Stimulated activated CD4-positive, alpha-beta T cell treated with anti-CD3 and anti-CD28 coated beads, Interleukin-15, amount 100 ng/mL, for 48 hours (primary cell): ENCODE results near the gene PLAGL2.
"Not testable (repeated sequence)": the region's sequence is repeated elsewhere in the genome, so short reads cannot be mapped to it uniquely, and the experiment has no call there.

Experiments
- DNase-seq, 2 donors: peaks; one replicate each; pipeline ENCODE4 v3.0.0-alpha.2; 2020; ENCODE audit warnings: low read depth in 2 of 2

The PLAGL2 gene, protein sequence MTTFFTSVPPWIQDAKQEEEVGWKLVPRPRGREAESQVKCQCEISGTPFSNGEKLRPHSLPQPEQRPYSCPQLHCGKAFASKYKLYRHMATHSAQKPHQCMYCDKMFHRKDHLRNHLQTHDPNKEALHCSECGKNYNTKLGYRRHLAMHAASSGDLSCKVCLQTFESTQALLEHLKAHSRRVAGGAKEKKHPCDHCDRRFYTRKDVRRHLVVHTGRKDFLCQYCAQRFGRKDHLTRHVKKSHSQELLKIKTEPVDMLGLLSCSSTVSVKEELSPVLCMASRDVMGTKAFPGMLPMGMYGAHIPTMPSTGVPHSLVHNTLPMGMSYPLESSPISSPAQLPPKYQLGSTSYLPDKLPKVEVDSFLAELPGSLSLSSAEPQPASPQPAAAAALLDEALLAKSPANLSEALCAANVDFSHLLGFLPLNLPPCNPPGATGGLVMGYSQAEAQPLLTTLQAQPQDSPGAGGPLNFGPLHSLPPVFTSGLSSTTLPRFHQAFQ

DNA sequence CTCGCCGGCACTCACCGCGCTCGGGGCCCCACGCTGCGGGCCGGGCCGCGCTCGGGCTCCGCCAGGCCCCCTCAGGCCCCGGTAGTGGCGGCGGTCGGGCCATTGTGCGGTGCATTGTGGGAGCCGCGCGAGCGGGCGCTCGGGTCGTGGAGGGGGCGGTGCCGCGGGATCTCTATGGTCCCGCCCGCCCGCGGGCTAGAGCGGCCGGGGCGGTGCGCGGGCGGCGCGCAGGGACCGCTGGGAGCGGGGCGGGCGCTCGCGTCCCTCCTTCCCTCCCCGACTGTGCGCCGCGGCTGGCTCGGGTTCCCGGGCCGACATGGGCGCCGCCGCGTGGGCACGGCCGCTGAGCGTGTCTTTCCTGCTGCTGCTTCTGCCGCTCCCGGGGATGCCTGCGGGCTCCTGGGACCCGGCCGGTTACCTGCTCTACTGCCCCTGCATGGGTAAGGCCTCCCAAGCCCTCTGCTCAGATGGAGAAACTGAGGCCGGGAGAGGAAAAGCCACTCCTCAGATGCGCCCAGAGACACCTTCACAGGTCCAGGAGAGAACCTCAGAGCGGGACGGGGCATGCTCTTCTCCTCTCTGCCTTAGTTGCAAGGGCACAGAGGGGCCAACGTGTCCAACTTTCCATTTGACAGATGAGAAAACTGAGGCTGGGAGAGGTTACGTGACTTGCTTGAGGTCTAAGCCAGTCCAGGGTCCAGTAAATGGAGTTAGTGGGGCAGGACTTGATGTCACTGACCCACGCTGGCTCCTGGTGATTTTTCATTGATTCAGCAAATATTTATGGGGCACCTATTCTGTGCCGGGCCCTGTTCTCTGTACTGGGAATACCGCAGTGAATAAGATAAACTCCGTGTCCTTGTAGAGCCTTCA is at the start of gene PLAGL2, which contains the start of gene POFUT1:
Gene PLAGL2 (minus strand): TSS at position 118 of the 873 bp plus-strand sequence. CDS start 5,565 bp downstream, outside the sequence.
Gene POFUT1 (plus strand): TSS at position 255 of the 873 bp plus-strand sequence. CDS start 62 bp downstream, at position 317.
- DNase-seq = peak; percentile 81 to 88

DNA sequence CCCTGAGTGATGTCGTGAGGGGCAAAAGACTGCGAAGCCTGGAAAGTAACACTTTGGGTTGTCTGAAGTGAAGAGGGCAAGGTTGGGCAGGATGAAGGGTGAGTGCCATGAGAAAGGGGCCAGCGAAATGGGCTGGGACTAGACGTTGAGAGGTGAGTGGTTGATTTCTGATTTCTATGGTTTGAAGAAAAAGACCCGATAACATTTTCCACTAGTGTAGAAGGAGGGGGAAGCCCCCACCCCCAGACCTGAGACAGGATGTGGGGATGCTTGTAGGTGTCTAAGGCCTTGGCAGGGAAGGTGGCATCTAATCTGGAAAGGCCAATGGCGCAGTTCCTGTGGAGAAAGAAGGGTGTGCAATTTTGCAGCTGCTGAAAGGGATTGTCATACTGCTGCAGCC is 44.6 kb upstream of the PLAGL2 start:
- peak; percentile 80 to 82 for DNase-seq

GRCh38 chr20:32251470-32251869 is 43.9 kb upstream of the PLAGL2 start:
- no peak for DNase-seq

DNA sequence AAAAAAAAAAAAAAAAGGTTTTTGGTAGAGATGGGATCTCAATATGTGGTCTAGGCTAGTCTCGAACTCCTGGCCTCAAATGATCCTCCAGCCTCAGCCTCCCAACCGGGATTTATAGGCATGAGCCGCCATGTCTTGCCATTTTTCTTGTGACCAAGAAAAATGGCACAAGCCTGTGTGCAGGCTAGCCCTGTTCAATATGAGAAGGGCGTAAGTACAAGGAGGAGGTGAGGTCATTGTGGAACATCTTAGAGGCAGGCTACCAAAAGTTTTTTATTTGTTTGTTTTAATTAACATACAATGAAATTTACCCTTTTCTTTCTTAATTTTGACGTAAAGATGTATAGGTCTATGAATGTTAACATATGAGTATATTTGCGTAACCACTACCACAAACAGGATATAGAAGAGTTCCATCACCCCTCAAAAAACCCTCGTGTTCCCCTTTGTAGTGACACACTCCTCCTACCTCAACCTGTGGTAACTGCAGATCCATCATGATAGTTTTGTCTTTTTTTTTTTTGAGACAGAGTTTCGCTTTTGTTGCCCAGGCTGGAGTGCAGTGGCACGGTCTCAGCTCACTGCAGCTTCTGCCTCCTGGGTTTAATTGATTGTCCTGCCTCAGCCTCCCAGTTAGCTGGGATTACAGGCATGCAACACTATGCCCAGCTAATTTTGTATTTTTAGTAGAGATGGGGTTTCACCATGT is 41.6 kb upstream of the PLAGL2 start:
- DNase-seq = peak in 1 of 2 donors; percentile 23

DNA sequence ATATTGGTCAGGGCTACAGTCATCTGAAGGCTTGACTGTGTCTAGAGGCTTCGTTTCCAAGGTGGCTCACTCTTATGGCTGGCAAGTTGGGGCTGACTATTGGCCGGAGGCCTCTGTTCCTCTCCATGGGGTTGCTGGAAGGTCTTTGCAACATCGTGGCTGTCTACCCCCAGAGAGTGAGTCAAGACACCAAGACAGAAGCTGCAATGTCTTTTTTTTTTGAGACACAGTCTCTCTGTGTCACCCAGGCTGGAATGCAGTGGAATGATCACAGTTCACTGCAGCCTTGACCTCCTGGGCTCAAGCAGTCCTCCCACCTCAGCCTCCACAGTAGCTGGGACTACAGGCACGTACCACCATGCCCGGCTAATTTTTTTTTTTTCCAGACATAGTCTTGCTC is 40.5 kb upstream of the PLAGL2 start:
- no peak for DNase-seq

GRCh38 chr20:32246208-32246607 is 38.7 kb upstream of the PLAGL2 start:
- not testable (repeated sequence) for DNase-seq

- no peak for DNase-seq
These were observed 37.4 kb upstream of the PLAGL2 start for GRCh38 chr20:32244959-32245358.

DNA sequence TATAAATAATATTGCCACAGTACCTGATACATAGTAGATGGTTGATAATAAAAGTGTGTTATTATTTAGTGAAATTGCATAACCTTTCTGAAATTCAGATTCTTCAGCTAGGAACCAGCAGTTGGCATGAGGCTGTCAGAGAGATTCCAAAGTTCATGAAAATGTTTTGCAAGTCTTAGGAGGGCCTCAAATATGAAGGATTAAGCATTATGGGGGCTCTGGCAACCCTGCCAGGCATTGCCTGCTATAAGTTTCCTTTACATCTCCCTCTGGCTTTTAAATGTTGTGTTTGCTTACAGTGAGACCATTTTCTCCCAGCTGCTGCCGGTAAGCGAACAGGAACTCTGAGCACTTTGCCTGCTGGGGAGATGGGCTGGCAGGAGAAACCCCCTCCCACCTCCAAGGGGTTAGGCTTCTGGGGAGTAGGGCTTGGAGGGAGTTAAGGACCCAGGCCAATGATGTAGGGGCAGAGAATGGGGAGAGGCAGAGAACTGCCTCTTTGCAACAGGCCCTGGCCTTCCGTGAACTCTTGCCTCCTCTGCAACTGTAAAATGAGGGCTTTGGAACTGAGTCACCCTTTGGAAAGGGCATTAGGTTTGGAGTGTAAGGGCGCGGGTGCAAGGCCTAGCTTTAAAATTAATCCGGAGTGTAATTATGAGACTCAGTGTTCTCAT is 36.7 kb upstream of the PLAGL2 start:
- DNase-seq = no peak

DNA sequence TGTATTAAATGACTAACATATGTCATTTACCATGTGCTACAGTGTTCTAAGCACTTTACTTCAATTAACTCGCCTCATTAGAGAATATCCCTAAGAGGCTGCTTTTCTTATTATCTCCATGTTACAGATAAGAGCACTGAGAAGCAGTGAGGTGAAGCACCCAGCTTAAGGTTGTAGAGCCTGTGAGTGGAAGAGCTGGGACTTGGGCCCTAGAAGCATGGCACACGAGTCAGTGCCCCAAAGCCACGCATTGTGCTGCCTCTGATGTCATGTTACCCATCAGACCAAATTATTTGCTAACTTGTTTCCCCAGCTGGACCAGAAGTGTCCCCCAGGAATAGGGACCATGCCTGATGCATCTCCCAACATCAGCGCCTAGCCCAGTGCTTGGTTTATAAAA is 34.3 kb upstream of the PLAGL2 start:
- DNase-seq = no peak

GRCh38 chr20:32240205-32240604 is 32.7 kb upstream of the PLAGL2 start:
- DNase-seq = no peak

DNA sequence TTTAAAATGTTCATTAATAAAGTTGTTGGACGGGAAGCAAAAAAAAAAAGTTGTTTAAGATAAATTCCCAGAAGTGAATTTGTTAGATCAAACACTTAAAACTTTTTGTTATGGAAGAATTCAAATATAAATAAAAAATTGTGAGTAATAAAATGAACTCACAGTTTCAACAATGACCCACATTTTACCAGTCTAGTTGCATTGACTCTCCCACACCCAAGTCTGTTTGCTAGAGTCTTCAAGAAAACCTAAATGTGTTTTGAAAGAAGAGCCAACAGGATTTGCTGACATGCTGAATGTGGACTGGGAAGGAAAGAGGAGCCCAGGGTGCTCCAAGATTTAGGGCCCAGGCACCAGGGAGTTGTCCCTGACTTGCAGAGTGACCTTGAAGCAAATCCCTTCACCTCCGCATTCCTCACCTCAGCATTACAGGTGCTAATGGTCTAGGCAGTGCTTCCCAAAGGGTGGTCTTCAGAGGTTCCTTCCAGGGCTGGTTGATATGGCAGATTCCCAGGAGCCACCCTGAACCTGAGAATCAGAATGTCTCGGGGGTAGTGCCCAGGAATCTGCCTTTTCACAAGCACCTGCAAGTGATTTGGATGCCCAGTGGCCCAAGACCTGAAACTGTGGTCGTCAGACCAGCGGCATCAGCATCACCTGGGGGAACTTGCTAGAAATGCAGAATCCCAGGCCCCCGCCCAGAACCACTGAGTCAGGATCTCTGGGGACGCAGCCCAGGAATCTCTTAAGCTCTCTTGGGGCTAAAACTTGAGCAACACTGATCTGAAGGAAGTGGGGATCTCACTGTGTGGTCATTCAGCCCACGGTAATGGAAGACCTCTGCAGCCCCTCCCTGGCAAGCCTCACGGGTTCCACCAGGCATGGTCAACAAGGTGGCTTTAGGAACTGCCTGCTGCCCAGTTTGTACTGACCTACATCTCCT is 31.2 kb upstream of the PLAGL2 start:
- DNase-seq = no peak

DNA sequence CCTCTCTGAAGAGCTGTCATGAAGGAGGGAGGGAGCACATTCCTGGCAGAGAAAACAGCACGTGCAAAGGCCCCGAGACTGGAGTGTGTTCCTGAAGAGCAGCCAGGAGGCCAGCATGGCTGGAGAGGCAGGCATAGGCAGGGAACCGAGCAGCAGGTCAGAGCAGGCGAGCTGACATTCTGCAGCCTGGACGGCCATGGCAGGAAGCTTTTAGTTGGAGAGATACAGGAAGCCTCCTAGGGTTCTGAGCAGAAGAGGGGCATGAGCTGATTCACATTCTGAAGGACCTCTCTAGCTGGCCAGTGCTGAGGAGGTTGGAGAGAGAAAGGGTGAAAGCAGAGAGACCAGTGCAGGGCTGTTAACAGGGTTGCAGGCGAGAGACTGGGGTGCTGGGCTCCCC is 29.9 kb upstream of the PLAGL2 start:
- no peak for DNase-seq

- no peak for DNase-seq
These were observed 29.3 kb upstream of the PLAGL2 start for GRCh38 chr20:32236819-32237218.

- DNase-seq = no peak
These were observed 28.5 kb upstream of the PLAGL2 start for GRCh38 chr20:32236048-32236533.

DNA sequence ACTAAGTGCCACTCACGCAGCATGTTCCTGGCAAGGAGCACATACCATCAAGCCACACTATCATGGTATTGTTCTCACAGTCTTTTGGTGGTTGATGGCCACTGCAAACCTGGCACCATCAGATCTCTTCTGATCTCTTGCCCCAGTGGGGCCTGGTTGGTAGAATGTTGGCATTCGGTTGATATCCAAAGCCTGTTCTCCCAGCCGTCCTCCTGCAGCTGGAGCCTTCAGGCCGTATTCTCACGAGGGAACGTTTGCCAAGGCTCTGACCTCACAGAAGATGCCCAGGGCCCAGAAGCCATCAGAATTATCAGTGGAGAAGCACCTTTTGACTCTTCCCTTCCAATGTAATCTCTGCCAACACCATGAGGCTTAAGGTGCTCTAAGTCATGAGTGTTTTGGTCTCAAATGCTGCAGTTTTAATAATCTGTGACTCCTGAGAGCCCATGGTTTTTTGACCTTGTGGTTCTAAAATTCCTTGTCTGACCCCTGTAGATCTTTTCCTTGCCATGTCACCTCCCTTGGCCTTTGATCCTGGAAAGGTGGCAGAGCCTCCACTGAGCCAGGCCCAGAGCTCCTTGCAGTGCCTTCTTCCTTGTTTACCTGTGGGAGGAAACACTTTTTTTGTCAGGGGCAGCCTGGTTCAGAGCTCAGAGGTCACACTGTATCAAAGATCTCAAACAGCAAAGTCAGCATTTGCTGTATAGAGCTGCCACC is 27.9 kb upstream of the PLAGL2 start:
- DNase-seq = no peak

DNA sequence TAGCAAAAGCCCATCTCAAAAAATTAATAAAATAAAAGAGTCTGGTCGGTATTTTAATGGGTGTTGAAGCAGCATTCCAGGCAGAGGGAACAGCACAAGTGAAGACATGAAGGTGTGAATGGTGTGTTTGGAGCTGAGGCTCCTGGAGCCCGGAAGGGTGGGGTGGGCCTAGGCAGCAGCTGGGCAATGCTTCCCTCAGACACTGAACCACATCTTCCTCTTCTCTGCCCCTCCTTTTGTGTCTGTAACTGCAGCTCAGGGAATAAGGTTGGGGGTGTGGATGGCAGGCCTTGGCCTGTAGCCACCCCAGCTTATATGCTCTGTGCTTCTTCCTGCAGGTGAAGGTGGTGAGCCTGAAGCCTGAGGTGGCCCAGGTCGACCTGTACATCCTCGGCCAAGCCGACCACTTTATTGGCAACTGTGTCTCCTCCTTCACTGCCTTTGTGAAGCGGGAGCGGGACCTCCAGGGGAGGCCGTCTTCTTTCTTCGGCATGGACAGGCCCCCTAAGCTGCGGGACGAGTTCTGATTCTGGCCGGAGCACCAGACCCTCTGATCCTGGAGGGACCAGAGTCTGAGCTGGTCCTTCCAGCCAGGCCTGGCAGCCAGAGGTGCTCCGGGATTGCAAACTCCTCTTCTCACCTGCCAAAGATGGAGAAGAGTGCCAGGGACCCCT is 26.7 kb upstream of the PLAGL2 start:
- no peak for DNase-seq

DNA sequence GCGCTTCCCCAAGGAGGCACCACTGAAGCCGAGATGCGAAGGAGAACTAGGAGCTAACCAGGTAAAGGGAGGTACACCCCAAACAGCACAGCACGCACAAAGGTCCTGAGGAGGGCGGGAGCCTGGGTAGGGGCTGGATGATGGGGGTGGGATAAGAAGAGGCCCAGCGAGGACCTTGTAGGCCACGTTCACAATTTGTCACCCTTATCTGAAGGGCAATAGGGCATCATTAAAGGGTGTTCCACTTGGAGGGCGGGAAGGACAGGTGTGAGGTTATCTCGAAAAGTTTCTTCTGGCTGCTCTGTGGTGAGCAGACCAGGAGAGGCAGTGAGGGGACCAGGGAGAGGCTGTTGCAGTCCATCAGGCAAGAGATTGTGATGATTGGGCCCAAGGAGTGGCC is 25.7 kb upstream of the PLAGL2 start:
- DNase-seq = no peak

GRCh38 chr20:32232326-32232886 is 24.9 kb upstream of the PLAGL2 start:
- DNase-seq = no peak
